ENCODE data around the gene DRICH1. TPM values are rescaled to one million over a fixed set of nuclear protein-coding genes. Genes with fewer than 3 reads are reported as not detected.

The DRICH1 gene
- total and polyA plus RNA-seq, 2 of the 8 experiments (the other 6 are each of a cell fraction or from before 2014, with no cell fraction given): 0.21 to 0.28 TPM

GRCh38 chr22:23569291-23569690 lies 62.8 kb downstream of the DRICH1 start:
- no peaks in the 10 kb centered on the region for H3K36me3 ChIP-seq (ENCODE audit: control insufficient read depth in 2 of 4, insufficient read depth in 4 of 4, low read length in 3 of 4)
- no peak overlapping the region for H2BK120ac ChIP-seq (replicated peaks; ENCODE audit: low read depth, low read length)
- no peak overlapping the region for H3K27ac ChIP-seq (ENCODE audit: low read depth, low read length)
- no peak overlapping the region for H3K9ac ChIP-seq (replicated peaks in 1 of 4; ENCODE audit: extremely low read depth in 1 of 4, low read depth in 3 of 4, low read length in 3 of 4)
- no peak overlapping the region for H3K56ac ChIP-seq (replicated peaks; ENCODE audit: insufficient read length, low read depth, low read length)
- H2AK5ac ChIP-seq (ENCODE audit: low read depth, low read length): no peak overlapping the region
- no peak overlapping the region for H3K4me2 ChIP-seq (ENCODE audit: insufficient read depth in 1 of 2, low read depth in 2 of 2, low read length in 2 of 2)
- no peak overlapping the region; the same call in 1 of the 2 replicates for H4K8ac ChIP-seq (ENCODE audit: extremely low read depth, insufficient read depth, low read length)
- H2BK15ac ChIP-seq (ENCODE audit: low read length): no peak overlapping the region
- H3K4me1 ChIP-seq (replicated peaks in 1 of 4; ENCODE audit: control insufficient read depth in 3 of 4, insufficient read depth in 4 of 4, low read length in 3 of 4): peaks cover 0 to 14% (median 10%) of the 10 kb centered on the region in 4 experiments; a peak in 6 of 7 replicates
- no peak for TF ChIP-seq BCL11A (IDR thresholded peaks at IDR 0.05; ENCODE audit: low read depth in 2 of 2, low read length in 2 of 2)
- TF ChIP-seq KDM1A (IDR thresholded peaks at IDR 0.05; ENCODE audit: borderline replicate concordance, low read length): 0 out of 2 replicates have a peak, but pooled peaks have one; percentile 20
- no peak overlapping the region for H2BK20ac ChIP-seq (ENCODE audit: low read length)
- ChIA-PET POLR2A (ENCODE audit: partially characterized antibody) (no interaction called here), CTCF (ENCODE audit: partially characterized antibody) (interaction anchor here (1.0 to 3.0 kb wide), 3 partner anchors 13 to 21 kb away, joined by 3 to 15 read pairs (median 4); no protein-coding TSS in a partner anchor)
- H3K79me1 ChIP-seq (ENCODE audit: low read depth, low read length): no peaks in the 10 kb centered on the region
- H3K23me2 ChIP-seq (ENCODE audit: low read depth, low read length): peaks cover 11% of the 10 kb centered on the region; the same call in 1 of the 2 replicates
- no peak for FAIRE-seq
- DNase-seq (ENCODE audit: low read depth in 1 of 2, low spot score in 2 of 2): no peak
- H3K4ac ChIP-seq (replicated peaks; ENCODE audit: insufficient read length, low read depth, low read length): no peak overlapping the region
- H3K14ac ChIP-seq (ENCODE audit: insufficient read length): no peak overlapping the region
- H3K27me3 ChIP-seq (replicated peaks in 1 of 4; ENCODE audit: control insufficient read depth in 3 of 4, extremely low read depth in 1 of 4, insufficient read depth in 3 of 4, low read length in 3 of 4): peaks cover 4 to 40% (median 25%) of the 10 kb centered on the region in 4 experiments
- H3K23ac ChIP-seq (ENCODE audit: insufficient read length): no peak overlapping the region
- no peak overlapping the region for H2BK12ac ChIP-seq (ENCODE audit: low read depth, low read length)
- no peak overlapping the region for H3K18ac ChIP-seq (ENCODE audit: extremely low read depth, low read length)
- no peak overlapping the region for H4K91ac ChIP-seq (replicated peaks; ENCODE audit: insufficient read length, low read length)
- no peak overlapping the region for H4K5ac ChIP-seq (ENCODE audit: insufficient read length, low read depth, low read length)
- H4K20me1 ChIP-seq (replicated peaks in 1 of 2; ENCODE audit: control insufficient read depth in 1 of 2, insufficient read depth in 2 of 2, low read length in 2 of 2): peaks cover 0 to 3% of the 10 kb centered on the region in 2 experiments
- H3K4me3 ChIP-seq (ENCODE audit: extremely low read depth in 1 of 4, insufficient read depth in 2 of 4, low read depth in 3 of 4, low read length in 4 of 4): no peak overlapping the region
- no peak overlapping the region for H2BK5ac ChIP-seq (ENCODE audit: low read depth, low read length)
- no peaks in the 10 kb centered on the region for H3K79me2 ChIP-seq (ENCODE audit: control insufficient read depth in 1 of 2, insufficient read depth in 2 of 2, low read length in 2 of 2)
- H2AFZ ChIP-seq (ENCODE audit: low read length): no peak overlapping the region
- H3K9me3 ChIP-seq (ENCODE audit: insufficient read depth in 2 of 2, low read depth in 1 of 2, low read length in 1 of 2): no peaks in the 10 kb centered on the region
- 90% methylated on average over 8 of the region's 8 CpGs; no CpG with 5 or more reads in 1 of the 2 experiments for WGBS, 2 experiments (ENCODE audit: extremely low coverage in 1 of 2, insufficient coverage in 1 of 2, insufficient read length in 1 of 2, insufficient replicate concordance in 2 of 2, low coverage in 1 of 2, low lambda C conversion rate in 2 of 2, missing lambda C conversion rate in 1 of 2)

Measured in H1 (cell line).